ENCODE data around the gene CC2D2A.

The CC2D2A gene

GRCh38 chr4:15562114-15562513 is 92.4 kb downstream of the CC2D2A start:
- Histone ChIP-seq H3K4me3 (ENCODE audit: insufficient read depth, low read length, poor library complexity, severe bottlenecking) (no peak overlapping the region), H3K9me2 (replicated peaks; ENCODE audit: insufficient read depth, low read length) (no peaks in the 10 kb centered on the region), H3K9ac (ENCODE audit: low read length) (no peak overlapping the region), H3K27me3 (ENCODE audit: low read length) (no peaks in the 10 kb centered on the region), H4K20me1 (ENCODE audit: low read depth, low read length) (no peaks in the 10 kb centered on the region), H3K9me3 (ENCODE audit: insufficient read depth, low read length) (no peaks in the 10 kb centered on the region), H2AFZ (ENCODE audit: low read depth, low read length, severe bottlenecking) (no peak overlapping the region), H3K27ac (ENCODE audit: low read depth, low read length) (no peak overlapping the region), H3K79me2 (ENCODE audit: insufficient read depth, low read length) (no peaks in the 10 kb centered on the region), H3K36me3 (ENCODE audit: low read length) (no peaks in the 10 kb centered on the region), H3K4me2 (ENCODE audit: low read depth, low read length, poor library complexity, severe bottlenecking) (no peak overlapping the region), H3F3A (ENCODE audit: insufficient read depth) (no peaks in the 10 kb centered on the region)
- TF ChIP-seq EZH2phosphoT487 (conservative IDR thresholded peaks at IDR 0.05; ENCODE audit: low read length), result no peak
- TF ChIP-seq, protein P1, sequence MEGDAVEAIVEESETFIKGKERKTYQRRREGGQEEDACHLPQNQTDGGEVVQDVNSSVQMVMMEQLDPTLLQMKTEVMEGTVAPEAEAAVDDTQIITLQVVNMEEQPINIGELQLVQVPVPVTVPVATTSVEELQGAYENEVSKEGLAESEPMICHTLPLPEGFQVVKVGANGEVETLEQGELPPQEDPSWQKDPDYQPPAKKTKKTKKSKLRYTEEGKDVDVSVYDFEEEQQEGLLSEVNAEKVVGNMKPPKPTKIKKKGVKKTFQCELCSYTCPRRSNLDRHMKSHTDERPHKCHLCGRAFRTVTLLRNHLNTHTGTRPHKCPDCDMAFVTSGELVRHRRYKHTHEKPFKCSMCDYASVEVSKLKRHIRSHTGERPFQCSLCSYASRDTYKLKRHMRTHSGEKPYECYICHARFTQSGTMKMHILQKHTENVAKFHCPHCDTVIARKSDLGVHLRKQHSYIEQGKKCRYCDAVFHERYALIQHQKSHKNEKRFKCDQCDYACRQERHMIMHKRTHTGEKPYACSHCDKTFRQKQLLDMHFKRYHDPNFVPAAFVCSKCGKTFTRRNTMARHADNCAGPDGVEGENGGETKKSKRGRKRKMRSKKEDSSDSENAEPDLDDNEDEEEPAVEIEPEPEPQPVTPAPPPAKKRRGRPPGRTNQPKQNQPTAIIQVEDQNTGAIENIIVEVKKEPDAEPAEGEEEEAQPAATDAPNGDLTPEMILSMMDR (IDR thresholded peaks at IDR 0.05; ENCODE audit: insufficient read depth, low read length, poor library complexity, severe bottlenecking), result no peak

GRCh38 chr4:15562623-15563022 is 92.9 kb downstream of the CC2D2A start:
- Histone ChIP-seq H3K79me2 (ENCODE audit: insufficient read depth, low read length) (no peaks in the 10 kb centered on the region), H3K9ac (ENCODE audit: low read length) (no peak overlapping the region), H2AFZ (ENCODE audit: low read depth, low read length, severe bottlenecking) (no peak overlapping the region), H3K27ac (ENCODE audit: low read depth, low read length) (no peak overlapping the region), H3K27me3 (ENCODE audit: low read length) (no peaks in the 10 kb centered on the region), H3K9me3 (ENCODE audit: insufficient read depth, low read length) (no peaks in the 10 kb centered on the region), H3K4me3 (ENCODE audit: insufficient read depth, low read length, poor library complexity, severe bottlenecking) (no peak overlapping the region), H3K4me2 (ENCODE audit: low read depth, low read length, poor library complexity, severe bottlenecking) (no peak overlapping the region), H3K9me2 (replicated peaks; ENCODE audit: insufficient read depth, low read length) (no peaks in the 10 kb centered on the region), H3F3A (ENCODE audit: insufficient read depth) (no peaks in the 10 kb centered on the region), H3K36me3 (ENCODE audit: low read length) (no peaks in the 10 kb centered on the region), H4K20me1 (ENCODE audit: low read depth, low read length) (no peaks in the 10 kb centered on the region)
- TF ChIP-seq, protein P1 (IDR thresholded peaks at IDR 0.05; ENCODE audit: insufficient read depth, low read length, poor library complexity, severe bottlenecking), result no peak
- no peak for TF ChIP-seq EZH2phosphoT487 (conservative IDR thresholded peaks at IDR 0.05; ENCODE audit: low read length)

- no peak overlapping the region for H3K4me2 ChIP-seq (ENCODE audit: low read depth, low read length, poor library complexity, severe bottlenecking)
- no peaks in the 10 kb centered on the region for H3K79me2 ChIP-seq (ENCODE audit: insufficient read depth, low read length)
- H3K9ac ChIP-seq (ENCODE audit: low read length), result no peak overlapping the region
- no peak overlapping the region for H3K27ac ChIP-seq (ENCODE audit: low read depth, low read length)
- H2AFZ ChIP-seq (ENCODE audit: low read depth, low read length, severe bottlenecking), result no peak overlapping the region
- no peak overlapping the region for H3K4me3 ChIP-seq (ENCODE audit: insufficient read depth, low read length, poor library complexity, severe bottlenecking)
- no peaks in the 10 kb centered on the region for H3K27me3 ChIP-seq (ENCODE audit: low read length)
- H4K20me1 ChIP-seq (ENCODE audit: low read depth, low read length), result no peaks in the 10 kb centered on the region
- no peaks in the 10 kb centered on the region for H3F3A ChIP-seq (ENCODE audit: insufficient read depth)
- H3K36me3 ChIP-seq (ENCODE audit: low read length), result no peaks in the 10 kb centered on the region
- H3K9me2 ChIP-seq (replicated peaks; ENCODE audit: insufficient read depth, low read length), result no peaks in the 10 kb centered on the region; the same call in 1 of the 2 replicates
- no peak for TF ChIP-seq EZH2phosphoT487 (conservative IDR thresholded peaks at IDR 0.05; ENCODE audit: low read length)
- TF ChIP-seq, protein P1 (IDR thresholded peaks at IDR 0.05; ENCODE audit: insufficient read depth, low read length, poor library complexity, severe bottlenecking), result no peak
- H3K9me3 ChIP-seq (ENCODE audit: insufficient read depth, low read length), result no peaks in the 10 kb centered on the region
Observed at GRCh38 chr4:15563871-15564270, 94.2 kb downstream of the CC2D2A start.
